HG02610 (cell line): ENCODE results near the gene CADPS.
"Not testable (repeated sequence)": the region's sequence is repeated elsewhere in the genome, so short reads cannot be mapped to it uniquely, and the experiment has no call there.

Experiments
- ATAC-seq: cut with Tn5 transposase; IDR thresholded peaks from one replicate; pipeline ENCODE4 v1.9.1; 2021; ENCODE audit warnings: mild to moderate bottlenecking, moderate library complexity; ENCODE audit not compliant: unreplicated experiment

CADPS gene

GRCh38 chr3:62604751-62605351 is 270.4 kb downstream of the CADPS start:
- no peak for ATAC-seq

GRCh38 chr3:62604298-62604697 is 270.9 kb downstream of the CADPS start:
- ATAC-seq: no peak

GRCh38 chr3:62602987-62603386 is 272.2 kb downstream of the CADPS start:
- ATAC-seq: no peak

GRCh38 chr3:62602129-62602770 is 273.0 kb downstream of the CADPS start:
- no peak for ATAC-seq

GRCh38 chr3:62601238-62602070 is 273.8 kb downstream of the CADPS start:
- ATAC-seq: no peak

GRCh38 chr3:62600033-62600432 is 275.2 kb downstream of the CADPS start:
- ATAC-seq: no peak

- ATAC-seq: no peak
Measured at GRCh38 chr3:62597491-62597890, 277.7 kb downstream of the CADPS start.

- ATAC-seq: no peak
Measured at GRCh38 chr3:62592408-62592807, 282.8 kb downstream of the CADPS start.

- ATAC-seq: no peak
Measured at GRCh38 chr3:62589078-62589477, 286.1 kb downstream of the CADPS start.

- no peak for ATAC-seq
Measured at GRCh38 chr3:62587579-62588031, 287.6 kb downstream of the CADPS start.

GRCh38 chr3:62587169-62587568 is 288.0 kb downstream of the CADPS start:
- no peak for ATAC-seq

GRCh38 chr3:62586356-62586755 is 288.9 kb downstream of the CADPS start:
- no peak for ATAC-seq

GRCh38 chr3:62585861-62586260 is 289.4 kb downstream of the CADPS start:
- ATAC-seq: no peak

GRCh38 chr3:62584636-62585035 is 290.6 kb downstream of the CADPS start:
- no peak for ATAC-seq

GRCh38 chr3:62582495-62583172 is 292.6 kb downstream of the CADPS start:
- no peak for ATAC-seq

- not testable (repeated sequence) for ATAC-seq
Measured at GRCh38 chr3:62580485-62580884, 294.7 kb downstream of the CADPS start.

GRCh38 chr3:62577153-62577552 is 298.1 kb downstream of the CADPS start:
- no peak for ATAC-seq

GRCh38 chr3:62574266-62574898 is 300.8 kb downstream of the CADPS start:
- no peak for ATAC-seq

- ATAC-seq: no peak
Measured at GRCh38 chr3:62571916-62572315, 303.3 kb downstream of the CADPS start.

- no peak for ATAC-seq
Measured at GRCh38 chr3:62570888-62571287, 304.3 kb downstream of the CADPS start.

- no peak for ATAC-seq
Measured at GRCh38 chr3:62569609-62570008, 305.6 kb downstream of the CADPS start.
